HK-2 (cell line): ENCODE results near the gene GRB2.
A peak's percentile ranks its signal among the peaks of the same experiment; 100 is the strongest.

Source experiments
- DNase-seq: peaks from one replicate; pipeline ENCODE4 v3.0.0-alpha.2; 2018; ENCODE audit not compliant: unreplicated experiment

Gene GRB2

DNA sequence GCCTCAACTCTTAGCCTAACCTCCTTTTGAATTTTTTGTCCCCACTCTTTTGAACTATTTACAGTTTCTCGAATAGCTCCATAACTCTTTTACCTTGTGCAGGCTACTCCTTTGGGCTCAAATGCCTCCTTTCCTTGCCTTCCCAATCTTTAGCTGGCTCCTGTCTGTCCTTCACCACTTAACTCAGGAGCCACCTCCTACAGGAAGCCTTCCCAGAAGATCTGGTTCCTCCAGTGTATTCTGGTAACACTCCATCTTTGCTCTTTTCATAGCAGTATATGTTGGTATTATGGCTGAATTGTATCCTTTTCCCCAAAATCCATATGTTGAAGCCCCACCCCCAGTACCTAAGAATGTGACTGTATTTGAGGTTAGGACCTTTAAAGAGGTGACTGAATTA lies 9.0 kb upstream of the GRB2 start:
- no peak for DNase-seq

GRCh38 chr17:75412455-75413317 lies 7.2 kb upstream of the GRB2 start:
- DNase-seq, result peak; percentile 51

GRCh38 chr17:75411328-75412067 lies 6.0 kb upstream of the GRB2 start:
- DNase-seq, result no peak

DNA sequence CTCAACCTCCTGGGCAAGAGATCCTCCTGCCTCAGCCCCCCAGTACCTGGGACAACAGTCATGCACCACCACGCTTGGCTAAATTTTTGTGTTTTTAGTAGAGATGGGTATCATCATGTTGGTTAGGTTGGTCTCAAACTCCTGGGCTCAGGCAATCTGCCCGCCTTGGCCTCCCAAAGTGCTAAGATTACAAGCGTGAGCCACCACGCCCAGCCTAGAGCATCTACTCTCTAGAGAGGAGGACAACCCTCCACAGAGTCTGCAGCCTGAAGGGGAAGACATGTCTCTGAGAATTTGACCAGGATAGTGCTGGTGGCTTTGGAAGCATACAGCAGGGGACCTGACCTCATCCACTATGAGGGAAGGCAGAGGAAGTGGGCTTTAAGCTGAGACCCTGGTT lies 4.7 kb upstream of the GRB2 start:
- DNase-seq, result no peak

DNA sequence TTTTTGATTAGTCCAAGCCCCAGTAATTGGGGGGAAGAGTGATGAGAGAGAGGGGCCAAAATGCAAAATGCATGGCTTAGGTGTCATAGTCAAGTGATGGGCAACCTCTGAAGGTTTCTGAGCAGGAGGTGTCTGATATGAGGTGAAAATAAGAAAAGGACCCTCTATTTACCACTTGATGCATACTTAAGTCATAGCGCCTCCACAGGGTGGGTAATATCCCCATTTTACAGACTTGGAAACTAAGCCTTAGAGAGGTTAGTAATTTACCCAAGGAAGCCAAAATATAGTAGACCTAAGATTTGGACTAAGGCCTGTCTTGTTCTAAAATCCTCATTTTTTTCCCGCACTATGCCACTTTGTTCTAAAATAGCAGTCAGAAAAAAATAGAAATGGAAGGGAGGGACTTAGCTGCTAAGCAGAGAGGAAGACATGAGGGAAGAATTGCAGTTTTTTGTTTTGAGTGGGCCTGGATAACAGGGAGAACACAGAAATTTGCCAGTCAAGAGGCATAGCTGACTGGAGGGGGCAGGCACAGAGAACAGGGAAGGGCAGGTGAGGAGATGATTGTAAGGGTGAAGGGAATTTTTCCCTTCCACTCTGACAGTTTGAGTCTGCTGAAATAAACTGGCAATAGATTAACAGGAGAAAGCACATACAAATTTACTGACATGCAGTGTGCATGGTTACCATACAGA lies 2.3 kb upstream of the GRB2 start:
- no peak for DNase-seq

DNA sequence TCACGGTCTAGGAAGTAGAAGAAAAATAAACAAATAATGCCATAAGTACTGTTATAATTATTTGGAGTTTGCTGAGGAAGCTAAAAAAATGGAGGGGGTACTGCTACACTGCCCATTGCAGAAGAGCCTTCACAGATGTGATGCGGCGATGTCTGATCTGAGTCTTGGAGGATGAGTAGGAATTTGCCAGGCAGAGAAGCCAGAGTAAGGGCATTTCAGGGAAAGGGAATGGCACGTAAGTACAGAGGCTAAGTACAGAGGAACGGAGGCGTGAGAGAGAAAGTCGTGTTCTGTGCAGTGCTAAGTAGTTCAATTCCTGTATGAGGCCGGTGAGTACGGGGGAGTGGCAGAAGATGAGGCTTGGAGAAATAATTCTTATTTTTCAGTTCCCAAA lies 741 bp upstream of the GRB2 start:
- DNase-seq, result peak; percentile 16

DNA sequence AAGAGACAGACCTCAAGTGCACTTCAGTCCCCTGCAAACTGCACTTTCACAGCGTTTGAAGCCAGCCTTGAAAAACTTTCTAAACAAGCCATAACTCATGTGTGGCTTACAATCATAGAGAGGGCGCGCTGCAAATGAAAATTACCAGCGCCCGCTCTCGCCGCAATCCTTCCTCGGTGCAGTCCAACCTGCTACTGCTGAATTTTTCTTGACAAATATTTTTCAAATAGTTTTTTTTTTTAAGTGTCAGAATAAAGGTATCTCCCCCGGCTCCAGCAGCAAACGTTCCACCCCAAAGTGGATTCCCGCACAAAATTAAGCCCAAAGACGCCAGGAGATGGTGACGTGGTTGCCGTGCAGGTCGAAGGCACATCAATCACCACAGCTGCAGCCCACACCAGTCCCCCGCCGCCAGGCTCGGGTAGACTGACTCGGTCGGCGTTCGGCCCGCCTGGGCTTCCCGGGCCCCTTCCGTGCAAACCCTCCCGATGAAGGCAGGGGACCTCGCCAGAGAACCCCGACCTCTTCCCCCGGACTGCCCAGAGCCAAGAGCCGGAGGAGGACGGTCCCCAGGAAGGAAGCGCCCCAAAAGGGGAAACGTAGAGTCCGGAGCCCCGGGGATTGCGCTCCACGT lies 630 bp downstream of the GRB2 start:
- DNase-seq, result peak; percentile 43

- DNase-seq, result peak; percentile 64
These were observed 1.2 kb downstream of the GRB2 start for GRCh38 chr17:75404223-75404730.

DNA sequence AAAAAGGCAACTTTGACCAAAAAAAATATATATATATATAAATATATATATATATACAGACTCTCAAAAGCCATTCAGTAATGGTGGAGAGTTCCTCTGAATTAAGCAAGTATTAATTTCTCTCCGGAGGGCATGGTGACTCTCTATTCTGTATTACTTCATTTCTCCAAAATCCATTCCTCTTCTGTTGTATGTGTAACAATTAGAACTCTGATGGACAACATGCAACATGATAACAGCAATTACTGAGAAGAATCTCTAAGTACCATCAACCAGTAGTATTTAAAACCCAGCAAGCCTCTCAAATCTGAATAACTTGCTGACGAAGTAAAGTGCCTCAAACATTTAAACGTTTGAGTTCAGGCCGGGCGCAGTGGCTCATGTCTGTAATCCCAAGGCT lies 2.3 kb downstream of the GRB2 start:
- no peak for DNase-seq

- DNase-seq, result no peak
These were observed 3.5 kb downstream of the GRB2 start for GRCh38 chr17:75402026-75402425.

DNA sequence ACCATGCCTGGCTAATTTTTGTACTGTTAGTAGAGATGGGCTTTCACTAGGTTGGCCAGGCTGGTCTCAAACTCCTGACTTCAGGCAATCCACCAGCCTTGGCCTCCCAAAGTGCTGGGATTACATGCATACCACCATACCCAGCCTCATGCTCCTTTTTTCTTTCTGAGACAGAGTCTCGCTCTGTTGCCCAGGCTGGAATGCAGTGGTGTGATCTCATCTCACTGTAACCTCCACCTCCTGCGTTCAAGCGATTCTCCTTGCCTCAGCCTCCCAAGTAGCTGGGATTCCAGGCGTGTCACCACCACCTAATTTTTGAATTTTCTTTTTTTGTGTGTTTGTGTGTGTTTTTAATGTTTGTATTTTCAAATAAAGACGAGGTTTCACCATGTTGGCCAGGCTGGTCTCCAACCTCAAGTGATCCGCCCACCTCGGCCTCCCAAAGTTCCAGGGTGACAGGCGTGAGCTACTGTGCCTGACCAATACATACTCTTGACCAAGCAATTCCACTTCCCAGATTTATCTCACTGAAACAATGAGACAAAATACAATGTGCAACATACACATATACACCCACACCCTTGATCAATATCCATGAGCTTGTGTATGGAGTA lies 5.0 kb downstream of the GRB2 start:
- no peak for DNase-seq

GRCh38 chr17:75398279-75398678 lies 7.2 kb downstream of the GRB2 start:
- no peak for DNase-seq

GRCh38 chr17:75397217-75397616 lies 8.3 kb downstream of the GRB2 start:
- DNase-seq, result no peak

- no peak for DNase-seq
These were observed 8.7 kb downstream of the GRB2 start for GRCh38 chr17:75396796-75397195.

- DNase-seq, result no peak
These were observed 9.5 kb downstream of the GRB2 start for GRCh38 chr17:75396025-75396424.

GRCh38 chr17:75394332-75394918 lies 11.1 kb downstream of the GRB2 start:
- DNase-seq, result peak; percentile 6

DNA sequence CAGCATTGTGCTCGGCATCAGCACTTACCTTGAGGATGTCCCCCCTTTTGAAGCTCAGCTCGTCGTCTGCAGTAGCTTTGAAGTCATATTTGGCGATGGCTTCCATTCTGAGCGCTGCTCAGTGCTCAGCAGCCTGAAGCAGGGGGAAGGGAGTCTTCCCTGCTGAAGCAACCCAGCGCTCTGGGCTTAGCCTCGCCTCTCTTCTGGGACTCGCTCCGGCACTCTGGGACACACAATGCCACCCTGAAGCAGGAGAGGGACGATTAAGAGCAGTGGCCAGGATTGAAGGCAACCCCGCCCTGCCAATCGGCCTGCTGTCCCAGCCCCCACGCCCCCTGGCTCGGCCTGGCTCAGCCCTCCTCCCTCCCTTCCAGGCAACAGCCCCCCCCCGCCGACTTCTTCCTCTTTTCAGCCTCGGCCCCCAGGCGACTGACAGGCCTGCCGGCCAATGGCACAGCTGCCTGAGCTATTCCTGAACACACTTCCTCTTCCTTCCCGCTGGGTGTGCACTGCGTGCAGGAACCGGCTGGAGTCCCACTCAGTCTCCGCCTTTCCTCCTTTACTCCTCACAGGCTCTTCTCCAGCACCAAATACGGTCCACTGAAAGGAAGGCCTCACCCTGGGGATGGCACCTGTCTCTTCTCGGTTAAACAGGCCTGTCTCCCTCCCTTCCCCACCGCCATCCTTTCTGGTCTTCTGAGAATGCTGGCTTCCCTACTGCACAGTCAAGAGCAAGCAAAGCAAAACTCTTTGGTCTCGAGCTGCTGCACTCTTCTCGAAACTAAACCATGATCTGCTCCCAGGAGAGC lies 11.8 kb downstream of the GRB2 start:
- peak; percentile 99 for DNase-seq

GRCh38 chr17:75392559-75392958 lies 12.9 kb downstream of the GRB2 start:
- DNase-seq, result no peak

DNA sequence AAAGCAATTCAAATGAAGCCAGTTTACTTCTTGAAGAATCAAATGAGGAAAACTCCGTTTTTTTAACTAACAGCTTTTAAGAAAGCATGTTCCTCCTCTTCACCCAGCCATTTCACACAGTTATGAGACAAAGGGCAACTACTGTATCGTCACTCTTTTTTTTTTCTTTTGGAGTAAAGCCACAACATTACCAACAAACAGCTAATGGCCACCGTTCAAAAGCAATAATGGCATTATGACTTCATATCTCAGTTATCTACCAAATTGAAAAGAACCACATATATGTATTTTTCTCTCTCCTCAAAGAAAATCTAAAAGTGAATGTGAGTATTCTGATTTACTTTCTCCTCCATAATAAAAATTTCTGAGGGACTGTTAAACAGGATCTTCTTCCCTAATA lies 14.5 kb downstream of the GRB2 start:
- DNase-seq, result no peak

DNA sequence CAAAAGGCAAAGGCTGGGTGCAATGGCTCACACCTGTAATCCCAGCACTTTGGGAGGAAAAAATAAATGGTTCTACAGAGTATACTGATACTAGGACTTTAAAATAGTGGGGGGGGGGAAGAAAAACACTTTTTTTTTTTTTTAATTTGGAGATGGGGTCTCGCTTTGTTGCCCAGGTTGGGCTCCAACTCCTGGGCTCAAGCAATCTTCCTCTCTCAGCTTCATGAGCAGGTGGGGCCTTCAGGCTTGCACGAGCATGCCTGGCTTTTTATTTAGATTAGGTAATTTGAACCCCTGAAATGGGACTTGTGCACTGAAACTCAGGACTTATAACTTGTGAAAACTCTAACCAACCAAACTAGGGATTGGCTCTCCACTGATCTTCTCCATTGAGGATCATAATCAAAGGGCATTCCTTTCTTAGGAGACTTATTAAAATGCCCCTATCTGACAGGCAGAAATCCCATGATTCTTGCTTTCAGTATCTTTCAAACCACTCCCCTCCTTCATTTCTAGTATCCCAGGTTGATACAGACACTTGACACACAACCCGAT lies 16.9 kb downstream of the GRB2 start:
- no peak for DNase-seq
